Measurements from ENCODE around the gene ANKUB1. TPM values are rescaled to one million over a fixed set of nuclear protein-coding genes. Genes with fewer than 3 reads are reported as not detected.

Gene ANKUB1
- total RNA-seq, 1 experiment from 2014 or later = not detected

GRCh38 chr3:149812165-149812605, 19.8 kb upstream of the ANKUB1 start:
- ATAC-seq (no peak), DNase-seq (ENCODE audit: low read depth, low spot score) (no peak)
- H3K4me2 ChIP-seq (ENCODE audit: low read length) = peak overlapping the region; percentile 89
- BruUV-seq (replicated peaks) = TSS peak; percentile 97
- H3K27me3 ChIP-seq (ENCODE audit: insufficient read depth, low read length) = no peaks in the 10 kb centered on the region
- peak overlapping the region; percentile 86 for H3K9ac ChIP-seq (ENCODE audit: low read length)
- H3K9me2 ChIP-seq (ENCODE audit: insufficient read depth) = no peaks in the 10 kb centered on the region
- H3K4me1 ChIP-seq (ENCODE audit: control insufficient read depth in 1 of 2, insufficient read depth in 2 of 2, low read length in 2 of 2) = peaks cover 23 to 43% of the 10 kb centered on the region in 2 experiments
- H3K4me3 ChIP-seq (replicated peaks in 1 of 2; ENCODE audit: low read depth in 1 of 2, low read length in 2 of 2) = peak overlapping the region; percentile 84 to 94
- 0 out of 2 replicates have a peak, but pooled peaks cover 6% of the 10 kb centered on the region for H4K20me1 ChIP-seq (ENCODE audit: insufficient read depth)
- no peaks in the 10 kb centered on the region for H3K9me3 ChIP-seq (ENCODE audit: control insufficient read depth in 1 of 2, insufficient read depth in 1 of 2, low read depth in 1 of 2, low read length in 2 of 2)
- no peaks in the 10 kb centered on the region for H3K36me3 ChIP-seq (ENCODE audit: control insufficient read depth in 1 of 2, insufficient read depth in 2 of 2, low read length in 2 of 2)
- RAD21 ChIA-PET (ENCODE audit: low non-redundant PET in 1 of 2, low total read pairs in 2 of 2, uncharacterized antibody in 2 of 2, unreplicated experiment in 2 of 2) = no interaction called here
- peak overlapping the region; percentile 85 for H3K27ac ChIP-seq (ENCODE audit: low read depth, low read length)
- intact Hi-C loops (cut with micrococcal nuclease) = no loop called here
- peaks cover 42% of the 10 kb centered on the region for H3K79me2 ChIP-seq (ENCODE audit: insufficient read depth, low read length)
- CTCF ChIA-PET = no interaction called here
- H2AFZ ChIP-seq (ENCODE audit: low read depth, low read length, poor library complexity, severe bottlenecking) = peak overlapping the region; percentile 72
- TF ChIP-seq ELF1 (IDR thresholded peaks at IDR 0.05; ENCODE audit: borderline replicate concordance, low read depth) = no peak
- peak; percentile 35; the same call in 1 of the 2 replicates for TF ChIP-seq SP1 (IDR thresholded peaks at IDR 0.05; ENCODE audit: low read depth)
- POLR2A ChIA-PET = no interaction called here

GRCh38 chr3:149810846-149811245, 18.5 kb upstream of the ANKUB1 start:
- Histone ChIP-seq H3K79me2 (ENCODE audit: insufficient read depth, low read length) (peaks cover 28% of the 10 kb centered on the region), H2AFZ (ENCODE audit: low read depth, low read length, poor library complexity, severe bottlenecking) (peak overlapping the region; percentile 98), H4K20me1 (ENCODE audit: insufficient read depth) (0 out of 2 replicates have a peak, but pooled peaks cover 6% of the 10 kb centered on the region), H3K9me2 (ENCODE audit: insufficient read depth) (no peaks in the 10 kb centered on the region), H3K27ac (ENCODE audit: low read depth, low read length) (no peak overlapping the region), H3K9me3 (ENCODE audit: control insufficient read depth in 1 of 2, insufficient read depth in 1 of 2, low read depth in 1 of 2, low read length in 2 of 2) (no peaks in the 10 kb centered on the region), H3K4me3 (replicated peaks in 1 of 2; ENCODE audit: low read depth in 1 of 2, low read length in 2 of 2) (no peak overlapping the region), H3K36me3 (ENCODE audit: control insufficient read depth in 1 of 2, insufficient read depth in 2 of 2, low read length in 2 of 2) (no peaks in the 10 kb centered on the region), H3K9ac (ENCODE audit: low read length) (no peak overlapping the region), H3K4me2 (ENCODE audit: low read length) (peak overlapping the region; percentile 53), H3K4me1 (ENCODE audit: control insufficient read depth in 1 of 2, insufficient read depth in 2 of 2, low read length in 2 of 2) (peaks cover 23 to 43% of the 10 kb centered on the region in 2 experiments), H3K27me3 (ENCODE audit: insufficient read depth, low read length) (no peaks in the 10 kb centered on the region)
- TF ChIP-seq FOSL1 (IDR thresholded peaks at IDR 0.05; ENCODE audit: low read depth) (peak; percentile 49), EZH2phosphoT487 (IDR thresholded peaks at IDR 0.05; ENCODE audit: borderline replicate concordance) (no peak), CBX3 (IDR thresholded peaks at IDR 0.05; ENCODE audit: low read depth) (peak; percentile 53; the same call in 1 of the 2 replicates), JUND (IDR thresholded peaks at IDR 0.05) (peak; percentile 51; the same call in 1 of the 2 replicates), RAD21 (IDR thresholded peaks at IDR 0.05; ENCODE audit: low read depth) (no peak), CEBPB (IDR thresholded peaks at IDR 0.05; ENCODE audit: low read depth) (no peak), SIN3A (IDR thresholded peaks at IDR 0.05; ENCODE audit: low read depth) (no peak), POLR2A (IDR thresholded peaks at IDR 0.05; ENCODE audit: borderline replicate concordance, extremely low read depth, insufficient read depth, insufficient read length) (no peak), SRF (IDR thresholded peaks at IDR 0.05; ENCODE audit: low read depth) (no peak)
- TF ChIP-seq, protein P1, sequence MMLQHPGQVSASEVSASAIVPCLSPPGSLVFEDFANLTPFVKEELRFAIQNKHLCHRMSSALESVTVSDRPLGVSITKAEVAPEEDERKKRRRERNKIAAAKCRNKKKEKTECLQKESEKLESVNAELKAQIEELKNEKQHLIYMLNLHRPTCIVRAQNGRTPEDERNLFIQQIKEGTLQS (IDR thresholded peaks at IDR 0.05) = no peak
- TF ChIP-seq, protein P2, sequence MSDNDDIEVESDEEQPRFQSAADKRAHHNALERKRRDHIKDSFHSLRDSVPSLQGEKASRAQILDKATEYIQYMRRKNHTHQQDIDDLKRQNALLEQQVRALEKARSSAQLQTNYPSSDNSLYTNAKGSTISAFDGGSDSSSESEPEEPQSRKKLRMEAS (IDR thresholded peaks at IDR 0.05) = peak; percentile 26
- ChIA-PET RAD21 (ENCODE audit: low non-redundant PET in 1 of 2, low total read pairs in 2 of 2, uncharacterized antibody in 2 of 2, unreplicated experiment in 2 of 2) (interaction anchor here in 1 of 2 experiments (0.8 kb wide), 1 partner anchor 19 kb away, joined by 3 read pairs; no protein-coding TSS in a partner anchor), CTCF (interaction anchor here (0.9 kb wide), 1 partner anchor 69 kb away, joined by 4 read pairs; no protein-coding TSS in a partner anchor), POLR2A (interaction anchor here (1.2 kb wide), 1 partner anchor 9 kb away, joined by 5 read pairs; no protein-coding TSS in a partner anchor)
- BruUV-seq (replicated peaks) = no TSS peak
- DNase-seq (ENCODE audit: low read depth, low spot score) (no peak), ATAC-seq (no peak)
- intact Hi-C loops (cut with micrococcal nuclease) = no loop called here

Data from HCT116 (cell line).